Measurements from ENCODE around the gene MRS2. TPM values are rescaled to one million over a fixed set of nuclear protein-coding genes. Genes with fewer than 3 reads are reported as not detected.

The MRS2 gene
- total RNA-seq, 1 experiment from 2014 or later: 57.8 TPM

- DNase-seq (ENCODE audit: low read depth): no peak
Observed at GRCh38 chr6:24430086-24430485, 27.4 kb downstream of the MRS2 start.

GRCh38 chr6:24431045-24431451 lies 28.3 kb downstream of the MRS2 start:
- peak; percentile 65 for DNase-seq (ENCODE audit: low read depth)

GRCh38 chr6:24432611-24433010 lies 29.9 kb downstream of the MRS2 start:
- no peak for DNase-seq (ENCODE audit: low read depth)

- no peak for DNase-seq (ENCODE audit: low read depth)
Observed at GRCh38 chr6:24436979-24437378, 34.2 kb downstream of the MRS2 start.

- DNase-seq (ENCODE audit: low read depth): no peak
Observed at GRCh38 chr6:24439858-24440539, 37.3 kb downstream of the MRS2 start.

- DNase-seq (ENCODE audit: low read depth): peak; percentile 22
Observed at GRCh38 chr6:24440897-24441598, 38.3 kb downstream of the MRS2 start.

GRCh38 chr6:24441599-24441904 lies 38.8 kb downstream of the MRS2 start:
- DNase-seq (ENCODE audit: low read depth): no peak

- no peak for DNase-seq (ENCODE audit: low read depth)
Observed at GRCh38 chr6:24444588-24444987, 41.9 kb downstream of the MRS2 start.

- DNase-seq (ENCODE audit: low read depth): no peak
Observed at GRCh38 chr6:24445704-24446103, 43.0 kb downstream of the MRS2 start.

GRCh38 chr6:24446670-24447069 lies 43.9 kb downstream of the MRS2 start:
- DNase-seq (ENCODE audit: low read depth): no peak

- no peak for DNase-seq (ENCODE audit: low read depth)
Observed at GRCh38 chr6:24448396-24448795, 45.7 kb downstream of the MRS2 start.

GRCh38 chr6:24448828-24449525 lies 46.2 kb downstream of the MRS2 start:
- DNase-seq (ENCODE audit: low read depth): no peak

GRCh38 chr6:24451581-24452388 lies 49.0 kb downstream of the MRS2 start:
- no peak for DNase-seq (ENCODE audit: low read depth)

GRCh38 chr6:24453921-24454320 lies 51.2 kb downstream of the MRS2 start:
- no peak for DNase-seq (ENCODE audit: low read depth)

GRCh38 chr6:24454452-24454851 lies 51.7 kb downstream of the MRS2 start:
- no peak for DNase-seq (ENCODE audit: low read depth)

- no peak for DNase-seq (ENCODE audit: low read depth)
Observed at GRCh38 chr6:24455061-24455460, 52.3 kb downstream of the MRS2 start.

GRCh38 chr6:24458134-24458533 lies 55.4 kb downstream of the MRS2 start:
- no peak for DNase-seq (ENCODE audit: low read depth)

- no peak for DNase-seq (ENCODE audit: low read depth)
Observed at GRCh38 chr6:24458941-24459340, 56.2 kb downstream of the MRS2 start.

- no peak for DNase-seq (ENCODE audit: low read depth)
Observed at GRCh38 chr6:24460966-24461365, 58.2 kb downstream of the MRS2 start.

GRCh38 chr6:24464253-24465038 lies 61.7 kb downstream of the MRS2 start:
- peak; percentile 38 for DNase-seq (ENCODE audit: low read depth)

- DNase-seq (ENCODE audit: low read depth): no peak
Observed at GRCh38 chr6:24469811-24470210, 67.1 kb downstream of the MRS2 start.

All from M059J (cell line).